ENCODE results near the gene DR1.
"Not testable (repeated sequence)": the region's sequence is repeated elsewhere in the genome, so short reads cannot be mapped to it uniquely, and the experiment has no call there.

DR1 gene

GRCh38 chr1:93340090-93340489 lies 5.6 kb upstream of the DR1 start:
- peak; percentile 33 for DNase-seq (ENCODE audit: low read depth, low spot score)

DNA sequence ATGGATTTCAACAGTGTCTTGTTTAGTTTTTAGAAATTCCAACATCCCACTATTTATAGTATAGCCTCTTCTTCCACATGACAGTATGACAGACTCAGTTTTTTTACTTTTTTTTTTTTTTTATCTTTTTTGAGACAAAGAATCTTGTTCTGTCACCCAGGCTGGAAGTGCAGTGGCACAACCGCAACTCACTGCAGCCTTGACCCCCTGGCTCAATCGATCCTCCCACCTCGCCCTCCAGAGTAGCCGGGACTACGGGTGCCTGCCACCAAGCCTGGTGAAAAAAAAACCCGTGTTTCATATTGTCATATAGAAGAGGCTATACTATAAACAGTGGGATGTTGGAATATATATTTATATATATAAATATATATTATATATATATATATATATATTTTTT lies 1.2 kb upstream of the DR1 start:
- DNase-seq (ENCODE audit: low read depth, low spot score): no peak

DNA sequence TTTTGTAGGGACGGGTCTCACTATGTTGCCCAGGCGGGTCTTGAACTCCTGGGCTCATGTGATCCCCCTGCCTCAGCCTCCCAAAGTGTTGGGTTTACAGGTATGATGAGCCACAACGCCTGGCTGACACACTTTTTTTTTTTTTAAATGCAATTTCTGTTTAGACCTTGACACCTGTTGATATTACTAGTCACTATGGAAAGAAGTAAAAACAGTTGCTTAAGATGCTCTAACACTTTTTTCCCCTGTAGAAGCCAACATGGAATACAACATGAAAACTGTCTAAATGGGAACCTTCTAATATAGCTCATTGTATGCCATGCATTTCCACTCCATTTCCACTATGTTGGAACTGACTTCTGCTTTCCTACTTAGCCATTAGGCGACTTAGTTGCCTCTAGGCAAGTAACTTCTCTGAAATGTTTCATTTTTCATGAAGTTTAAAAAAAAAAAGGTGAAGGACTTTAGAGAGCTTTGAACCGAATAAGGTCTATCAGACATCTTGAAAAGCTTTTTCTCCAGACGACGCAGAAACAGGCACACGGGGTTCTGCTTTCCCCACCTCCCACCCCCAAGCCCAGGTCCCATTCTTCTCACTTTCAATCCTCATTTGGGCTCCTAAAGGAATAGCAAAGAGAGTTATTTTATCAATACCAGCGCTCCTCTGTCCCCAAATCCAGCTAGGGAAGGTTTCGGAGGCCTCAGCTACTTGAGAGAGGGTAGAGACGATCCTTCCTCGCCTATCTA lies 648 bp upstream of the DR1 start:
- no peak for DNase-seq (ENCODE audit: low read depth, low spot score)

GRCh38 chr1:93346421-93346993 lies 800 bp downstream of the DR1 start:
- peak; percentile 40 for DNase-seq (ENCODE audit: low read depth, low spot score)

DNA sequence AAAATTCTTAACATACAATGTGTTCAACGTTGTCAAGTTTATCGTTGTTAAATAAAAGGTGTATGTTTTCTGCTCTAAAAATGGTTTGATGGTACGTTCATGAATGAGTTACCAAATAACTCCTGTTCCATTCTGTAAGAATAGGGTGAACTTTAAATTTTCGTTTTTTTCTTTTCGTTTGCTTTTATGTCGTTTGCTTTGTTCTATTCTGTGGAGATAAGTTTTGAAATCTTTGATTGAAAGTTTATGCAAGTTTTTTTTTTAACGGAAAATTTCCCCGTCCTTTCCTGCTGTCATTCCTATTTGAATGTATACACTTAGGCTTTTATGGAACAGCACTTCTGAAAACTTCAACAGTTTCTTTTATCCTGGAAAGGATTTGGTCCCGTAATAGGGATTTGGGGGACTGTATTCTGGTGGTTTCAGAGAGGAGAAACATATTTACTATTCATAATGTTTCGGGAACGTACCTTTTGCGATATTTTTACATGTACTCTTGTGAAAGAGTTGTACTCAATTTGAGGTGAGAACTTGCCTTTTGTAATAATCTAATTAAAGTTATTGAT lies 1.7 kb downstream of the DR1 start:
- DNase-seq (ENCODE audit: low read depth, low spot score): no peak

GRCh38 chr1:93348104-93348728 lies 2.5 kb downstream of the DR1 start:
- no peak for DNase-seq (ENCODE audit: low read depth, low spot score)

DNA sequence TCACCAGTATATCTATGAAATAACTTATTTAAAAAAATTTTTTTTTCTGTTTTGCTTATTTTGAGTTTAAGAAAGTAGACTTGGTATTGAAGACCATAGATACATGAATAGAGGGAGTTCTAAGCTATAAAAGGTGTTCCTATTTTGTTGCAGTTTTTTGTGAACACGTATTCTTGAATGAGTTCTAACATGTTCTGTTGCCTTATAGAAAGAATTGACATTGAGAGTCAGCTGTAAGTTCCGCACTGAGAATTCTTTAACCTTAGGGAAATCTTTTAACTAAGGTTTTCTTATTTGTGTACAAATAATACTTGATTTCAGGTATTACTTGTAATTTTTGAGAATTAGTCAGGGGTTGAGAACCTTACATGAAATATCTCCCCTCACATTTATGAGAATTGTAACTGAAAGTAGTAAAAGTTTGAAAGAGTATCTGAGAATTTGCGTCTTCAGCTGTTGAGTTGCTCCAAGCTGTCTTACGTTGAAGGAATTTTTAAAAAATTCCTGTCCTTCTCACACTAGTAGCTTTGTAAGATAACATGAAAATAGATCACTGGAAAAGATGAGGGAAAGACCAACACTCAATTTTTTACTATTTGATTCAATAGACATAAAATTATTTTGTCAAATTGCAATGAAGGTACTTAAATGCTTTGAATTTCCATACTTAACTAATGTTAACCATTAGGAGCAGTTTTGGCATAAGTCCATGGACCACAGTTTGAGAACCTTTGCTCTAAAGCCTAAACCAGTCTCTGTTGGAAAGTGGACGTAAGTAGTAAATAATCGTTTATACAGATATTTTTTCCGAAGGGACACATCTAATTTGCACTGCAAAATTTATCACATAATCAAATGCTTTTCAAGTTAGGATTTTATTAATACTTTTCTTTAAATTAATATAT lies 3.8 kb downstream of the DR1 start:
- peak; percentile 34 for DNase-seq (ENCODE audit: low read depth, low spot score)

GRCh38 chr1:93350322-93350721 lies 4.6 kb downstream of the DR1 start:
- no peak for DNase-seq (ENCODE audit: low read depth, low spot score)

GRCh38 chr1:93350875-93351274 lies 5.2 kb downstream of the DR1 start:
- no peak for DNase-seq (ENCODE audit: low read depth, low spot score)

DNA sequence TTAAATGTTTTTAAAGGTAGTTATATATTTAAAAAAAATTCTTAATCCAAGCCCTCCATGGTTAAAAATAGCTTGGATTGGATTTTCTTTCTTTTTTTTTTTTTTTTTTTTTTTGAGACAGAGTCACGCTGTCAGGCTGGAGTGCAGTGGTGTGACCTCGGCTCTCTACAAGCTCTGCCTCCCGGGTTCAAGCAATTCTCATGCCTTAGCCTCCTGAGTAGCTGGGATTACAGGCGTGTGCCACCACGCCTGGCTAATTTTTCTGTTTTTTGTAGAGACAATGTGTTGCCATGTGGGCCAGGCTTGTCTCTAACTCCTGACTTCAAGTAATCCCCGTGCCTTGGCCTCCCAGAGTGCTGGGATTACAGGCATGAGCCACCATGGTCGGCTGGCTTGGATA lies 5.6 kb downstream of the DR1 start:
- not testable (repeated sequence) for DNase-seq (ENCODE audit: low read depth, low spot score)

DNA sequence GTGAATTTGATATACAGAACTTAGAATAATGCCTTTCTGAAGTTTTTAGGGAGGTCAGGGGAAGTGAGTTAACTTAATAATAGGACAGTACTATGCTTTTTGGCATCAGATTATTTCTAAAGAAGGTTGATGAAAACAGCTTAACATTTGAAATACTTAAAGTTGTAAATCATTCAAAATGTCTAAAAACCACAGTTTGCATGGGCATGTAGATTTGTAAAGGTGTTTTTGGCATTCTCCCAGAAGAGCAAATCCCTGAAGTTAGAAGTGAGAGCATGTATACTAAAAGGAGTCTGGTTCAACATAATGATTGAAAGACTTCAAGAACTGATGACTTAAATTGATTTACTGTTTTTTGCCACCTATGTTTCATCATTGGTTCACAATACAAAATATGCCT lies 6.7 kb downstream of the DR1 start:
- no peak for DNase-seq (ENCODE audit: low read depth, low spot score)

- no peak for DNase-seq (ENCODE audit: low read depth, low spot score)
Measured at GRCh38 chr1:93353286-93353685, 7.6 kb downstream of the DR1 start.

GRCh38 chr1:93354749-93355148 lies 9.0 kb downstream of the DR1 start:
- DNase-seq (ENCODE audit: low read depth, low spot score): no peak

DNA sequence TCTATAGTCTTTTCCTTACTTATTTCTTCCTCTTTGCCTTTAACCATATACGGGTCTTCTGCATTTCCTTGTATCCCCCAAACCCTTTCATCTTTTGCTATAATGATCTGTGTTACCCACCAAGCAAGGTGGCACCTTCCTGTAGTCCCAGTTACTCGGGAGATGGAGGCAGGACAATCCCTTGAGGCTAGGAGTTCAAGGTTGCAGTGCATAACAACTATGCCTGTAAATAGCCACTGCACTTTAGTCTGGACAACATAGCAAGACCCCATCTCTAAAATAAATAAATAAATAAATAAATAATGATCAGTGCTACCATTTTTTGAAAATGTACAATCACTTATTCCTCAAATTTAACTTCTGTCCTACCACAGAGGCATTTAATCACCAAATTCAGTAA lies 11.5 kb downstream of the DR1 start:
- no peak for DNase-seq (ENCODE audit: low read depth, low spot score)

GRCh38 chr1:93358293-93358692 lies 12.6 kb downstream of the DR1 start:
- no peak for DNase-seq (ENCODE audit: low read depth, low spot score)

DNA sequence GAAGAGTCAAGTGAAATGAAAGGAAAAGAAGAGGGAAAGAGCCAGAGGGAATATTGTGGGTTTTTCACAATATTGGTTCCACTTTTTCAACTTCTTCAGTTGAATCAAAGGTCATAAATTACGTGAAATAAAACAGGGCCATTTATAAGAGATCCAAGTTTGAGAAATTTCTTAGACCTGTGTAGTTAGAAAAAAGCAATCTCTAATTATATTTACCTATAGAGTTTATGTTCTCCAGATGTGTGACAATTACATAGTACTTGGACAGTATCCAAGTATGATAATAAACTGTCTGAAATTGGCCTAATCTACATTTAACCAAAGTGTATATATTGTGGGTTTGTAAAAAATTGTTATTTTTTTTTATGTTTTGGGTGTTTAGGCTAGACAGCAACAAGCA lies 14.4 kb downstream of the DR1 start:
- no peak for DNase-seq (ENCODE audit: low read depth, low spot score)

GRCh38 chr1:93362237-93362636 lies 16.5 kb downstream of the DR1 start:
- DNase-seq (ENCODE audit: low read depth, low spot score): no peak

GRCh38 chr1:93365813-93366212 lies 20.1 kb downstream of the DR1 start:
- DNase-seq (ENCODE audit: low read depth, low spot score): no peak

DNA sequence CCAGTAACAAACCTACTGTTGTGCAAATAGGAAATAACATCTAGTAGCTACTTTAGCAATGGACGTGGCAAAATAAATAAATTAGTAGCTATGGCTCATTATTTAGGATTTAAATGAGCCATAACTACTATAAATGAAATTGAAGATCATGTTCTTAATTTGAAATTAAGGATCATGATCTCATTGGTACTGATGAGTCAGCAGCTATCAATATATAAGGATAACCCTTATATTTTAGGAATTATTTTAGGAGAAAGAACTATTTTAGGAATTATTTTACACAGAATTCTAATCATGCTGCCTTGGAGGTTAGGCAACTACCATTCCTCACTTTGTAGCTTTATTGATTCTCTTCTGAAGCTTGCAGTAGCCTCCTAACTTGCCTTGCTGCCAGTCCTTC lies 24.0 kb downstream of the DR1 start:
- DNase-seq (ENCODE audit: low read depth, low spot score): no peak

GRCh38 chr1:93374334-93375106 lies 28.8 kb downstream of the DR1 start:
- DNase-seq (ENCODE audit: low read depth, low spot score): no peak

GRCh38 chr1:93384656-93385055 lies 38.9 kb downstream of the DR1 start:
- DNase-seq (ENCODE audit: low read depth, low spot score): peak; percentile 36

Data from astrocyte of the hippocampus (primary cell).